ENCODE results near the gene CMYA5. TPM values are rescaled to one million over a fixed set of nuclear protein-coding genes. Genes with fewer than 3 reads are reported as not detected.

Gene CMYA5
- total RNA-seq, 2 donors from 2014 or later: 13.8 to 26.1 TPM

GRCh38 chr5:79745255-79745654 lies 55.6 kb downstream of the CMYA5 start:
- Histone ChIP-seq H3K9me3 (no peaks in the 10 kb centered on the region), H3K4me1 (replicated peaks) (no peaks in the 10 kb centered on the region), H3K4me3 (no peak overlapping the region), H3K27ac (no peak overlapping the region), H3K36me3 (no peaks in the 10 kb centered on the region), H3K27me3 (replicated peaks; ENCODE audit: insufficient read depth) (no peaks in the 10 kb centered on the region)
- intact Hi-C loops (cut with DNase I): no loop called here
- DNase-seq (ENCODE audit: low spot score): no peak
- 92% methylated on average over 3 of the region's 3 CpGs for WGBS
- TF ChIP-seq POLR2AphosphoS5 (IDR thresholded peaks at IDR 0.05) (no peak), CTCF (IDR thresholded peaks at IDR 0.05) (no peak), POLR2A (IDR thresholded peaks at IDR 0.05) (no peak)

GRCh38 chr5:79746642-79747569 lies 57.3 kb downstream of the CMYA5 start:
- no peaks in the 10 kb centered on the region for H3K9me3 ChIP-seq
- intact Hi-C loops (cut with DNase I): no loop called here
- DNase-seq (ENCODE audit: low spot score): no peak
- H3K27ac ChIP-seq: no peak overlapping the region
- no peaks in the 10 kb centered on the region for H3K4me1 ChIP-seq (replicated peaks)
- WGBS: 51% methylated on average over 4 of the region's 4 CpGs
- no peaks in the 10 kb centered on the region for H3K27me3 ChIP-seq (replicated peaks; ENCODE audit: insufficient read depth)
- TF ChIP-seq CTCF (IDR thresholded peaks at IDR 0.05) (no peak), POLR2A (IDR thresholded peaks at IDR 0.05) (no peak), POLR2AphosphoS5 (IDR thresholded peaks at IDR 0.05) (no peak)
- no peak overlapping the region for H3K4me3 ChIP-seq
- H3K36me3 ChIP-seq: no peaks in the 10 kb centered on the region

- Histone ChIP-seq H3K36me3 (no peaks in the 10 kb centered on the region), H3K4me3 (no peak overlapping the region), H3K4me1 (replicated peaks) (no peaks in the 10 kb centered on the region), H3K9me3 (no peaks in the 10 kb centered on the region), H3K27me3 (replicated peaks; ENCODE audit: insufficient read depth) (no peaks in the 10 kb centered on the region), H3K27ac (no peak overlapping the region)
- DNase-seq (ENCODE audit: low spot score): no peak
- TF ChIP-seq POLR2AphosphoS5 (IDR thresholded peaks at IDR 0.05) (no peak), CTCF (IDR thresholded peaks at IDR 0.05) (no peak), POLR2A (IDR thresholded peaks at IDR 0.05) (no peak)
- intact Hi-C loops (cut with DNase I): no loop called here
- 83% methylated on average over 8 of the region's 8 CpGs for WGBS
These were observed 61.2 kb downstream of the CMYA5 start for GRCh38 chr5:79750611-79751510.

GRCh38 chr5:79753092-79753491 lies 63.5 kb downstream of the CMYA5 start:
- Histone ChIP-seq H3K4me3 (no peak overlapping the region), H3K9me3 (no peaks in the 10 kb centered on the region), H3K27me3 (replicated peaks; ENCODE audit: insufficient read depth) (no peaks in the 10 kb centered on the region), H3K4me1 (replicated peaks) (no peaks in the 10 kb centered on the region), H3K36me3 (no peaks in the 10 kb centered on the region), H3K27ac (no peak overlapping the region)
- TF ChIP-seq POLR2A (IDR thresholded peaks at IDR 0.05) (no peak), POLR2AphosphoS5 (IDR thresholded peaks at IDR 0.05) (no peak), CTCF (IDR thresholded peaks at IDR 0.05) (no peak)
- no peak for DNase-seq (ENCODE audit: low spot score)
- 80% methylated on average over 1 of the region's 1 CpG for WGBS
- intact Hi-C loops (cut with DNase I): no loop called here

All from prostate gland (tissue), 2 donors.